ENCODE measurements around the gene ISG15.
"Not testable (repeated sequence)": the region's sequence is repeated elsewhere in the genome, so short reads cannot be mapped to it uniquely, and the experiment has no call there.

Gene ISG15

GRCh38 chr1:974687-975328 lies 38.5 kb upstream of the ISG15 start:
- no peak for DNase-seq

DNA sequence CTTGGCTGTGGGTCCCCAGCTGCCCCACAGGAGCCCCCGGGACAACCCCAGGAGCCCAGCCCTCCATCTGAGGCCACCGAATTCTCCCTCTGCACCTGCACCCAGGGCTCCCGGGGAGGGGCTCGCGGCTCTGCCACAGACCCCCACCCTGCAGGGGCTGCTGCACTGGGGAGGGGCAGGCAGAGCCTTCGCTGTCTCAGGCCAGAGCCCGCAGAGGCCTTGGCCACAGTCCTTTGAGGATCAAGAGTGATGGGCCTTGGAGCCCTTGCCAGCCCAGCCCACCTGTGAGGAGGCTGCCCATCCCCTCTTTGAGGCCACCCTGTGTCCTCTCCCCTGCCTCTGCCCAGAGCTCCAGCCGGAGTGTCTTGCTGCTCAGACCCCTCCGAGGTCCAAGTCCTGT lies 37.9 kb upstream of the ISG15 start:
- DNase-seq, result no peak

DNA sequence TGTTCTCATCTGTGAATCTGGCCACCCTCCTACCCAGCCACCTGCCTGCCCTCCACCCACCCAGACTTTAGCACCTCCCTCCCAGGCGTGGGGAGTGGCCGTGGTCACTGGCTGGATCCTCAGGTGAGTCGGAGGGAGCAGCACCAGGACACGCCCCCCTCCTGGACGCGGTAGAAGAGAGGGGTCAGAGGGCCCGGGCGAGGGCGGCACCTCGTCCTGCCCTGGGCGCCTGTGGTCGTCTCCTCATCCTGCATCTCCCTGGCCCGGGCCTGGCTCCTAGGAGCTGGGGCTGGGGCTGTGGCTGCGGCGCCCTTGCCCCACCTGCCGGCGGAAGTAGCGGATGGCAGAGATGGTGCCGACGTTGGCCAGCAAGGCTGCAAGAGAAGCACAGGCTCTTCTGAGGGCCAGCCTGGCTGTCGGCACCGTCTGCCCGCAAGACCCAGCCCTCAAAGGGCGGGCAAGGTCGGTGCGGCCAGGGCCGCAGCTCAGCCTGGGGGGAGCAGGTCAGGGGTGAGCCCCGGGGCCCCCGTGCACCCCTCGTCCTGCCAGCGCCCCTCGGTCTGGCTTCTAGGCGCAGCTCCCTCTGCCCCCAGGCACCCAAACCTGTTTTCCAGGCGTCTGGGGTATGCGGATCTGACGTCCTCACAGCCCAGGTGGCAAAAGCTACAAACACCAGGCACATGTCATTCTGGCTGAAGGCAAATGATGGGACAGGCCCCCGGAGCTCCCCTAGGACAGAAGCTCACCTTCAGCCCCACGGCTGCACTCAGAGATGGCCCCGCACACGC lies 37.2 kb upstream of the ISG15 start:
- peak in 8 of 56 donors; percentile 13 to 59 (median 23) for DNase-seq

DNA sequence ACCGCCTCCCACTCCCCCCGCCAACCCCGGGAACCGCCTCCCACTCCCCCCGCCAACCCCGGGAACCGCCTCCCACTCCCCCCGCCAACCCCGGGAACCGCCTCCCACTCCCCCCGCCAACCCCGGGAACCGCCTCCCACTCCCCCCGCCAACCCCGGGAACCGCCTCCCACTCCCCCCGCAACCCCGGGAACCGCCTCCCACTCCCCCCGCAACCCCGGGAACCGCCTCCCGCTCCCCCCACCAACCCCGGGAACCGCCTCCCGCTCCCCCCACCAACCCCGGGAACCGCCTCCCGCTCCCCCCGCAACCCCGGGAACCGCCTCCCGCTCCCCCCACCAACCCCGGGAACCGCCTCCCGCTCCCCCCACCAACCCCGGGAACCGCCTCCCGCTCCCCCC lies 36.5 kb upstream of the ISG15 start:
- not testable (repeated sequence) for DNase-seq

GRCh38 chr1:978069-978834 lies 35.0 kb upstream of the ISG15 start:
- no peak for DNase-seq

DNA sequence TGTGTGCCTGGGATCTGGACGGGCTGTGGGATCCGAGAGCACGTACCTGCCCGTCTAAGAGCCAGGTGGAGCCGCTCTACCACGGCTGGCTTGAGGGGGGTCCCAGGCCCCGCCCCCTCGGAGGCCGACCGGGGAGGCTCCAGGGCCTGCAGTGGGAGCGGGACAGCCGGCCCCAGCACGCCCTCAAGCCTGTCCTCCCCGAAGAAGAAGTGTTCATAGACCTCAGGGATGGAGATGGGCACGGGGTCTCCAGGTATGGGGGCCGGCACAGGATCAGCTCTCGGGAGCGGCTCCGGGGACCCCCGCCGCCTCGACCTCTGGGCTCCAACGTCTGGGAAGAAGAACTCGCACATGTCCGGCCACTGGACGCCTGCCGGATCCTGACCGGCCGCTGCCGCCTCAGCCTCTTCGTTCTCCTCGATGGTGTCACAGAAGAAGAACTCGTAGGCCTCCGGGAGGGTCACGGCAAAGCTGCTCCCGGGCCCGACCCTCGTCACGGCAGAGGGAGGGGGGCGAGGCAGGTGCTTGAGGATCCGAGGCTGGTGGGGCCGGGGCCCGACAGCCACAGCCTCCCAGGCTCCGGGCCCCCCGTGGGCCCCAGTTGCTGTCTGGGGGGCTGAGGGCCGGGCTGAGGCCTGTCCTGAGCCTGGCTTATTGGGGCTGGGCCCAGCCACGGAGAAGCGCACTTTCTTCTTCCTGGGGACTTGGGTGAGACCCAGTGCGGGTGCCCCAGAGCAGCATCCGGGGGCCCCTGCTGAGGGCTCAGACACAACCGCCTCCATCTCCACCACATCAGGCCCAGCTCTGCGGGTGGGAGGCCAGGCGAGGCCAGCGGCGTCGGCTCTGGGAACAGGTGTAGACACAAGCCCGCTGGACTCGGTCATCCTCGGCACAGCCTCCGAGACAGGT lies 34.2 kb upstream of the ISG15 start:
- DNase-seq, result no peak

DNA sequence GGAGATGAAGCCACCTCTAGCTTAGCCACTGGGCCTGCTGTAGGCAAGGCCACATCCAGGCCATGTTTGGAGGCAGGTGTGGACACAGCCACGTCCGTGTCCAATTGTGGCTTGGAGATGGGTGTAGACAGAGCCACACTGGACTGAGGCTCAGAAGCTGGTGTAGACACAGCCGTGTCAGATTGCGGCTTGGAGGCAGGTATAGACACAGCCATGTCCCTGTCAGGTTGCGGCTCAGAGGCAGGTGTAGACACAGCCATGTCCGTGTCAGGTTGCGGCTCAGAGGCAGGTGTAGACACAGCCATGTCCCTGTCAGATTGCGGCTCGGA lies 33.6 kb upstream of the ISG15 start:
- DNase-seq, result no peak

DNA sequence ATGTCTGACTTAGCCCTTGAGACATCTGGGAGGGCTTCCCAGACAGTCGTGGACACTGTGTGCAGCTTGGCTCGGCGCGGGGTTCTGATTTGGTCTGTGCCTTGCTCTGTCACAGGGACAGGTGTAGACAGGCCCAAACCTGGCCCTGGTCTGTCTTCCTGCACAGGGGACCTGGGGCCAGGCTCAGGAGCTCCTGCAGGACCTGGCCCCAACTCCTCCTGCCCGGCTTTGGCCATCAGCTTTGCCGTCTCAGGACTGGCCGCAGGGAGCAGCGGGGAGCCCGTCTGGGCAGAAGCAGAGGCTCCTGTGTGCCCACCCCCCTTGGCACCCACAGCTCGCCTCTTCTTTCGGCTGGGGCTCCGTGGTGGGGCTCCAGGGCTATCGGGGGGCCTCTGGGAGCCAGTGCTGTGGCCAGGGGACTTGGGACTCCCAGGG lies 33.1 kb upstream of the ISG15 start:
- no peak for DNase-seq

- no peak for DNase-seq
These were observed 32.5 kb upstream of the ISG15 start for GRCh38 chr1:980602-981395.

GRCh38 chr1:981491-981954 lies 31.8 kb upstream of the ISG15 start:
- no peak for DNase-seq

- DNase-seq, result no peak
These were observed 31.2 kb upstream of the ISG15 start, which contains the start of gene PERM1 for GRCh38 chr1:981955-982558. Gene PERM1, minus strand, starts transcription at chr1:982093. Its CDS starts 1,064 bp downstream, at chr1:981029.

DNA sequence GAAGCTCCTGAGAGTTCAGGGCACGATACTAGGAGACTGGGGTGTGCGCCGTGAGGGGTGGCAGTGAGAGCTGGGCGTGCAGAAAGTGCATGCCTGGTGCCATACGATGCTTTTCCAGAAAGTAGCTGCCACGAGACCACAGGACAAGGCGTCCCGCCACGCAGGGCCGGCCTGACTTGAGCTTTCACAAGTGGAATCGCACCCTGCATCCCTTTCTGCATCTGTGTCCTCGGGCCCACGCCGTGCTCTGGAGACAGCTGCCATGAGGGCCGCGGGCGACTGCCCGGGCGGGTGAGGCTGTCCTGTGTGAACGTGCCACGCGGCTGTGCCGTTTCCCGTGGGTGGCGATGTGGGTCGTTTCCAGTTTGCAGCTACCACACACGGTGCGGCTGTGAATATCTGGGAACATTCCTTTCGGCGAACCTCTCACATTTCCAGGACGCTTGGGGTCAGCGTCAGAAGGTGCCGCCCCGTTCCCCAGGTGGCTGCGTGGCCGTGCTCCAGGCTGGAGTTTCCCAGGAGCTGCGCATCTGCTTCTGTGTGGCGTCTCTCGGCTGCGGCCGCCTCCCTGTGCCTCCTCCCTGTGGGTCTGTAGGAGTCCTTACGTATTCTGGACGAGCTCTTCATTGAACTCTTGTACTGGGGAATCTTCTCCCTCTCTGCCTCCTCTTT lies 30.4 kb upstream of the ISG15 start:
- DNase-seq, result no peak

GRCh38 chr1:983798-984475 lies 29.4 kb upstream of the ISG15 start:
- DNase-seq, result peak in 16 of 56 donors; percentile 11 to 59 (median 30)

DNA sequence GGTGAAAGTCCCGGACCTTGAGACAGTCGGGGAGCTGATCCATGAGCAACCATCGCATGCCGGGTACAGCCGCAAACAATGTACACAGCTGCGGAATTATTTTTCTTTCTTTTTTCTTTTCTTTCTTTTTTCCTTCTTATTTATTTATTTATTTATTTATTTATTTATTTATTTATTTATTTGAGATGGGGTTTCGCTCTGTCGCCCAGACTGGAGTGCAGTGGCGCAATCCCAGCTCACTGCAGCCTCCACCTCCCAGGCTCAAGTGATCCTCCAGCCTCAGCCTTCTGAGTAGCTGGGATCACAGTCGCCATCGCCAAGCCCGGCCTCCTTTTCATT lies 28.9 kb upstream of the ISG15 start:
- DNase-seq, result no peak

GRCh38 chr1:985126-985525 lies 28.2 kb upstream of the ISG15 start:
- no peak for DNase-seq

- DNase-seq, result not testable (repeated sequence)
These were observed 25.2 kb upstream of the ISG15 start for GRCh38 chr1:988061-988460.

GRCh38 chr1:991275-991674 lies 22.0 kb upstream of the ISG15 start:
- not testable (repeated sequence) for DNase-seq

- DNase-seq, result no peak
These were observed 21.4 kb upstream of the ISG15 start for GRCh38 chr1:991895-992294.

- DNase-seq, result no peak
These were observed 20.9 kb upstream of the ISG15 start for GRCh38 chr1:992362-992761.

Measured in amygdala (tissue), 56 donors.